GM19328 (cell line): ENCODE data around the gene PSORS1C1.

ENCODE experiments used
- ATAC-seq: cut with Tn5 transposase; IDR thresholded peaks from one replicate; pipeline ENCODE4 v1.9.1; 2021; ENCODE audit warnings: mild to moderate bottlenecking, moderate library complexity; ENCODE audit not compliant: unreplicated experiment

The PSORS1C1 gene

GRCh38 chr6:31125586-31126363 lies 11.2 kb downstream of the PSORS1C1 start:
- no peak for ATAC-seq

GRCh38 chr6:31126396-31127175 lies 12.0 kb downstream of the PSORS1C1 start:
- no peak for ATAC-seq

- no peak for ATAC-seq
These were observed 13.6 kb downstream of the PSORS1C1 start for GRCh38 chr6:31128093-31128676.

GRCh38 chr6:31129130-31129529 lies 14.5 kb downstream of the PSORS1C1 start:
- ATAC-seq, result no peak

- ATAC-seq, result no peak
These were observed 16.2 kb downstream of the PSORS1C1 start for GRCh38 chr6:31130751-31131150.

GRCh38 chr6:31131595-31131994 lies 17.0 kb downstream of the PSORS1C1 start:
- ATAC-seq, result no peak

- no peak for ATAC-seq
These were observed 18.2 kb downstream of the PSORS1C1 start for GRCh38 chr6:31132806-31133205.

- ATAC-seq, result no peak
These were observed 21.1 kb downstream of the PSORS1C1 start for GRCh38 chr6:31135710-31136109.

- no peak for ATAC-seq
These were observed 24.4 kb downstream of the PSORS1C1 start, which contains the start of gene PSORS1C2 for GRCh38 chr6:31138982-31139381. Gene PSORS1C2, minus strand, starts transcription at chr6:31139066. Its CDS starts 40 bp downstream, at chr6:31139026.

- ATAC-seq, result no peak
These were observed 25.0 kb downstream of the PSORS1C1 start for GRCh38 chr6:31139599-31139998.

- no peak for ATAC-seq
These were observed 26.0 kb downstream of the PSORS1C1 start for GRCh38 chr6:31140643-31141042.

- ATAC-seq, result no peak
These were observed 27.8 kb downstream of the PSORS1C1 start for GRCh38 chr6:31142361-31142761.

GRCh38 chr6:31143148-31143547 lies 28.5 kb downstream of the PSORS1C1 start:
- ATAC-seq, result no peak

GRCh38 chr6:31144296-31144969 lies 29.8 kb downstream of the PSORS1C1 start:
- no peak for ATAC-seq

- ATAC-seq, result no peak
These were observed 30.4 kb downstream of the PSORS1C1 start for GRCh38 chr6:31144970-31145340.

- ATAC-seq, result no peak
These were observed 30.8 kb downstream of the PSORS1C1 start for GRCh38 chr6:31145386-31145785.

- ATAC-seq, result no peak
These were observed 35.3 kb downstream of the PSORS1C1 start for GRCh38 chr6:31149827-31150447.

GRCh38 chr6:31152781-31153180 lies 38.2 kb downstream of the PSORS1C1 start:
- ATAC-seq, result no peak

GRCh38 chr6:31154436-31154835 lies 39.8 kb downstream of the PSORS1C1 start:
- no peak for ATAC-seq

- ATAC-seq, result no peak
These were observed 42.0 kb downstream of the PSORS1C1 start for GRCh38 chr6:31156641-31157040.
